Measurements from ENCODE around the gene SCN3B.

Gene SCN3B

DNA sequence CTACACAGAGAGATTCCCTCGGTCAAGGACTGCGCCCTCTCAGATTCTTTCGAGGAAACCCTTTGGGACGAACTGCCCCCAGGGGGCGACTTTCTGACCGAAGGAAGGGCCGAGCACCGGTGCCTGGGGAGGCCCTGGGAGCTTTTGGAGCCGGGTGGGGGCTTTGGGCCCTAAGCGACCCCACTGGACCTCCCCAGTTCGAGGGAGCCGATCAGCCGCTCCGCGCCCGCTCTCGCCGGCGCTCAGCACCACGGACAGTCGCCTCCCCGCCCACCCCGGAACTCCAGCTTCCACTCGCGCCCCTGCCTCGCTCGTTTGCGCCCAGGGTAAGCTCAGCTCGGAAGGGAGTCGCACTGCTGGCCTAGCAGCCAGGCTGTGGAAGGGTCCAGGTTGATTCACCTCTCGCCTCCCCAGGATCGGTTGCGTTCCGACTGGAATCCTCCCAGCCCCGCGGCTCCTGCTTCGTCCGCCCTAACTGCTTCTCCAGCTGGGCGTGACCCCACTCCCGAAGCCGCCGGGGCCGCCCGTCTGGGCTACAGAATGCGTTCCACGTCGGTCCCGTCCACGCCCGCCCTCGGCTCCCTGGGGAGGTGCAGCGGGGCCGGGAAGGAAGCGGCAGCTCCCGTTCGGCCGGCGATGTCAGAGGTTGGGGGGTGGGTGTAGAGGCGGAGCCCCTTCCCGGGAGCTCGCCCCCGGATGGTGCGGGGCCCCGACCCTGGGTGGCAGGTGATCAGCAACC, 428 bp downstream of the SCN3B start:
- DNase-seq: peak; percentile 88

DNA sequence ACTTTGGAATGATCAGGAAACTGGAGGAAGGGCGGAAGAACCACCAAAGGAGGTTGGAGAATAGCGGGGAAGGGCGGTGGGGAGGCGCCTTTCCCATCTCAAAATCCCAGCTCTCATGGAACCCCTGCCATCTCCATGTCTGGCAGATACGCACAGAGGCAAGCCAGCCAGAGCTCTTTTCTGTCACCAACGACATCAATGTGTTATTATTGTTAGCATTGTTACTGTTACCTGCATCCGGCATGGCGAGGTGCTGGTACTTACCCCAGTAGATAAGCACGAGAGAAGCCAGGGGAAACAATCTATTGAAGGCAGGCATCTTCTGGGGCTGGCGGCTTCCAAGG, 969 bp downstream of the SCN3B start:
- DNase-seq: no peak

- DNase-seq: no peak
Measured at GRCh38 chr11:123652599-123652998, 1.8 kb downstream of the SCN3B start.

DNA sequence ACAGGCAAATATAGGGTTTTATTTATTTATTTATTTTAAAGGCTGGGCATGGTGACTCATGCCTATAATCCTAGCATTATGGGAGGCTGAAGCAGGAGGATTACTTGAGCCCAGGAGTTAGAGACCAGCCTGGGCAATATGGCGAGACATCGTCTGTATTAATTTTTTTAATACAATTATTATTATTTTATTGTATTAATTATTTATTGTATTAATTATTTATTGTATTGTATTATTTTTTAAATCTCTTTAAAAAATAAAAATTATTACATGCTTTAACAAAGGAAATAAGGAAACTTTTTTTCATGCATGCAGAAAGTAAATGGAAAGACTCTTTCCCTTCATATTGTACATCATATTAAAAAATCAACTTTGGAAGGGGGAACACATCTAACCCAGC, 3.5 kb downstream of the SCN3B start:
- DNase-seq: no peak

GRCh38 chr11:123645286-123645975, 9.0 kb downstream of the SCN3B start:
- DNase-seq: no peak

- no peak for DNase-seq
Measured at GRCh38 chr11:123642435-123642834, 12.0 kb downstream of the SCN3B start.

DNA sequence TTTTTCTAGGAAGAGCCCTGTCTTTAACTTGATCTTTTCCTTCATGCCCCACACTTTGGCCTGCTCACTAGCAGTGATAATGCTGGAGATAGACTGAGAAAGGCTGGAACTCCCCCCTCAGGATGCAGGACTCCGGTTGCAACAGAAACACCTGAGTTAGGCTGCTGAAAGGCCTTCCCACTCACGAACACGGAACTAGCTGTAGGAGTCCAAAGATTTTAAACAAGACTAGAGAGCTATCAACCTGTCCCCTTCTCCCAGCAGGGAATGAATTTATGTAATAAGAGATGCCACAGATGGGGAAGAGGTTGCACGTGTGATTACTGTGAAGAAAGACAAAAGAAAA, 13.0 kb downstream of the SCN3B start:
- DNase-seq: no peak

DNA sequence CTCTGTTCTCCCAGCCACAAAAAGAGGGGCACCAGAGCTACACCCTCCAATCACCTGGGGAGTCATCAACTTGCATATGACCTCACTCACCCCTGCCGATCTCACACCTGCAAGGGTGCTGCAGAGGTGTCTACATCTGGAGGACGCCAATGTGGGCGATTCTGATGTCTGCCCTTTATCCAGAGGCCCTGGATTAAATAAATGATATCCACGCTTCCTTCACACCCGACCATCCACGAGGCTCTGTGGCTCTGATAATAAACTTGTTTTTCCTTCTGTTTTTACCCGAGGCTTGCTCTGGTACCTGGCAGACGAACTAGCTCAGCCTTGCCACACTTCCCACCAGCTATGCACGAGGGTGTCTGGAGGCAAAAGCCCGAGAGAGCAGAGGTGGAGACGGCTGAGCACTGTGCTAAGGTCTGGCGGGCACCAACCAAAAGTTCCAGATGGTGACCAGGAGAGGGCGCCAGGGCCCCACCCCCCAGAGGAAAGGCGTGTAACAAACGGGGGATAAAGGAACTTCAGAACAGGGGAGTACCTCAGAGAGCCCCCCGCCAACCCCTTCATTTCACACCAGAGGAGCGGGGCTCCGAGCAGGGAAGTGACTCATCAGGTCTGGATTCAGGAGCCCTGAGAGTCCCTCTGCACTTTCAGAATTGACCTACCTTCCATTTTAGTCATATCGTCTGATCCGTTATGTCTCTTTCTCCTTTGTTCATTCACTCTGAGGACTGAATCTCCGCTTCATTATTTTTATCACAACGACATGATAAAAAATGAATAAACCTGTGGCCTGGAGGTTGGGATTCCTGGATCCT, 13.5 kb downstream of the SCN3B start:
- peak; percentile 77 for DNase-seq

- DNase-seq: no peak
Measured at GRCh38 chr11:123640029-123640428, 14.4 kb downstream of the SCN3B start.

DNA sequence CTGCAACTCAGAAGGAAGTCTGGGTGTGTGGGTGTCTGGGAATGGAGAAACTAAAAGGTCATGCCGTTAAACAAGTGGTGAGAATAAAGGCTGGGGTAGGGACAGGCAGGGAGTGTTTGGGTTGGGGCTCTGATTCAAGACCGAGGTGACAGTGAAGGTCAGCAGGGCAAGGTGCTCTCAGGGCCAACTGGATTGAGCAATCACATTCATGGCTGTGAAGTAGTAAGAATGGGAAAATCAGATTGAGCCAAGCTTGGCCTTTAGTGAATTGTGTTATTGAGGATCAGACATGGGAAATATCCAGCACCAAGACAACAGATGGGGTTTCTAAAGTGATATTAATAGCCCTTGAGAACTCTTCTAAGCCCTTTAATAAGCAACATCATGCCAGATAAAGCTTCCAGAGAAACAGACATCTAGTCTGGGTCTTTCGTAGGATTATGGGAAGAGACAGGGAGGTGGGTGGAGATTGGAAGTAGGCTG, 24.3 kb downstream of the SCN3B start:
- no peak for DNase-seq

DNA sequence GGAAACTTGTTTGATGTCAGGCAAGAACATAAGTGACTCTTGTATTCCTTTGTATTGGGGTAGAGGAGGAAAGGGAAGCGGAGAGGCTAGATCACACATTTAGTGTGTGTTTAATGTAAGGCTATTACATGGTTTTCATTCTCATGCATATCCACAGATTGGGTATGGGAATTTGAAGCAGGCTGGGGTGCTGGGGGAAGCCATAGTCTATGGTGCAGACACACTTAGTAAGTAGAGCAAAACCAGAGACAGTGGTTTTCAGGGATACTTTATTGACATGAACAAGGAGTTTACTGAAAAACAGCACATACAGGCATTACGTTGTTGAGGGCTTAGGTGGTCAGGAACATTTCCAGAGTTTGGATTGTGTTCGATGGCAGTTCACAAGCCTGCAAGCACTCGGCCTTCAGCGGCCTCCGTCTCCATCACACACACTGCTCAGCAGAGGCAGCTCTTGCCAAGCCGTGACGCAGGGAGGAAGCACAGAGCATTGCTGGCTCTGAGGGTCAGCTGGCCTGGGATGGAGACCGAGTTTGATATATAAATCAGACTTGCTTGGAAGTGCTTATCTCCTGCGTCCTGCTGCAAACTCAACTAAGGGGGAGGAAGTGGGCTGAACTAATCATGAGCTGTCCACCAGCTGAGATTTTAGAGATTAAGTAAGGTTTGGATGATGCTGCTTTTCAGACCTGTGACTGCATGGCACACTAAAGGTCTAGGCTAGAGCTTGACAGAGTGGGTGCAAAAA, 25.3 kb downstream of the SCN3B start:
- no peak for DNase-seq

DNA sequence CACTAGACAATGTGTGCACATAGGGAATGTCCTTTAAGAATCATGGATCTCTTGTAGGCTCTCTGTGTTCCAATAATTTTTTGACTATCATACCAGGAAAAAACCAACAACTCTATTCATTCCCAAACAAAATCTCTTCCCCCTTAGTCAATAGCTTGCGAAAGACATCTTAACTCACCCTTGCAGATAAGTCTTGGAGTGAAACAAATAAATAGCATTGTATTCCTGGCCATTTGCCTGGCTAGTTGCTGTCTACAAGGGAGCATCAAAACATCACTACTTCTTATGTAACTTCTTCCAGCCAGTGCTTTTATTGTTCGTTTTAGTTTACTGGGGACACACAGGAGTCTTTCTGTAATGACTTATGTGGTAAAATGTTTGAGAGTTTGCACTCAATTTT, 29.4 kb downstream of the SCN3B start:
- DNase-seq: no peak

GRCh38 chr11:123622576-123622975, 31.8 kb downstream of the SCN3B start:
- DNase-seq: no peak

- peak; percentile 70 for DNase-seq
Measured at GRCh38 chr11:123616505-123617198, 37.8 kb downstream of the SCN3B start.

- DNase-seq: no peak
Measured at GRCh38 chr11:123611698-123612097, 42.7 kb downstream of the SCN3B start.

GRCh38 chr11:123608945-123609344, 45.5 kb downstream of the SCN3B start:
- DNase-seq: no peak

- DNase-seq: no peak
Measured at GRCh38 chr11:123608371-123608770, 46.1 kb downstream of the SCN3B start.

- no peak for DNase-seq
Measured at GRCh38 chr11:123607781-123608180, 46.6 kb downstream of the SCN3B start.

DNA sequence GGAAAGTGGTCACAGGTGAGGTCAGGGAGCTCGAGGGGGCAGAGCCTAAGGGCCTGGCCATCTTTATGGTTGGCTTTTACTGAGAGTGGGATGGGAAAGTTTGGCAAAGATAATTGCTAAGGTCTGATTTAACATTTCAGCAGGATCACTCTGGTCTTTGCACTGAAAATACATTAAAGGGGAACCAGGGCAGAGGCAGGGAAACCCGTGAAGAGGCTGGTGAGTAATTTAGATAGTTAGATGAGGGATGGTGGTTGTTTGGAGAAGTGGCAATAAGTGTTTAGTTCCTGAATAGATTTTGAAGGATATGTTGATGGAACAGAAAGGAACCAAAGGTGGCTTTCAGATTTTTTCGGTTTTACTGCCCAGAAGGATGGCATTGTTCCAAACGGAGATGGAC, 50.8 kb downstream of the SCN3B start:
- DNase-seq: no peak

- DNase-seq: no peak
Measured at GRCh38 chr11:123601743-123602142, 52.7 kb downstream of the SCN3B start.

GRCh38 chr11:123601136-123601535, 53.3 kb downstream of the SCN3B start:
- DNase-seq: no peak

- no peak for DNase-seq
Measured at GRCh38 chr11:123597859-123598258, 56.6 kb downstream of the SCN3B start.

DNA sequence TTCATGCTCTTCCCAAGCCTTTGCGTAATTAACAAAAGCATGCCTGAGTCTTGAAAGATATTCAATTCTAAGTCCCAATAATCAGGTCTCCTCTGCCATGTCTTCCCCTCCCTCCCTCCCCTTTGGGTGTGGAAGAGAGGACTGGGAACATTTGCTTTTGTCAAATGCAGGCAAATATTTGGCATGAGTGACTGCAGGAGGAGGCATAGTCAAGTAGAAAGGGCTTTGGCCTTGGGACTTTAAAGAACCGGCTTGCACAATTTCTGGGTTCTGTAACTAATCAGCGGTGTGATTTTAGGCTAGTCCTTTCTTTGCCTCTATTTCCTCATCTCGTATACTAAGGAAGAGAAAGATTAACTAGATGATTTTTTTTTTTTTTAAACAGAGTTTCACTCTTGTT, 59.5 kb downstream of the SCN3B start:
- DNase-seq: no peak

Measured in islet precursor cell (in vitro differentiated cells).